ENCODE results near the gene LCE1C. TPM values are rescaled to one million over a fixed set of nuclear protein-coding genes. Genes with fewer than 3 reads are reported as not detected.

The LCE1C gene
- total RNA-seq, 1 experiment from 2014 or later = not detected

DNA sequence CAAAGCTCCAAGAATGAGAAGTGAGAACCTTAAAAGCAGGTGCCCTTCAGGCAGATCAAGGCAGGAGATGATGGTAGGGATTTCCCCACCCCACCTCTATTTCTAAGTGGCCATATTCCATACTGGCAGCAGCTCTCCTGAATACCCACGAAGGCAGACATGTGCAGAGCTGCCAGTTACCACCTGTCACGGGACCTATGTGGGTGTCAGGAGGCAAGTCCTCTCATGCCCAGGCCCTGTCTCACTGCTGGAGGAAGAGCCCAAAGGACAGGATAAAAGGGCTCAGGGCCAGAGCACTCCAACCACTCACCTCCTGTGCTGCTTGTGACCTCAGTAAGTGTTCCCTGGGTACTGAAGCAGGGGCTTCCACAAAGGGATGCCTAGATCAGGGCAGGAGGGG, 4.6 kb upstream of the LCE1C start:
- Histone ChIP-seq H3K27ac (ENCODE audit: low read length) (no peak overlapping the region), H3K9me2 (replicated peaks; ENCODE audit: low read length) (no peaks in the 10 kb centered on the region), H3K4me3 (ENCODE audit: low read length) (no peak overlapping the region), H3F3A (ENCODE audit: low read length, unreplicated experiment) (no peaks in the 10 kb centered on the region), H3K4me2 (ENCODE audit: low read length) (no peak overlapping the region), H2AFZ (ENCODE audit: low read length) (no peak overlapping the region), H3K36me3 (ENCODE audit: low read depth, low read length) (no peaks in the 10 kb centered on the region), H3K9me3 (ENCODE audit: low read length) (no peaks in the 10 kb centered on the region), H3K4me1 (ENCODE audit: insufficient read depth, low read length) (no peaks in the 10 kb centered on the region), H3K27me3 (ENCODE audit: low read length) (peaks cover 36% of the 10 kb centered on the region), H4K20me1 (ENCODE audit: low read length) (no peaks in the 10 kb centered on the region), H3K79me2 (ENCODE audit: low read length) (no peaks in the 10 kb centered on the region), H3K9ac (ENCODE audit: low read length) (no peak overlapping the region)
- intact Hi-C loops (cut with micrococcal nuclease) = no loop called here
- CTCF ChIA-PET = no interaction called here
- POLR2A ChIA-PET (ENCODE audit: unreplicated experiment) = no interaction called here
- BruUV-seq (replicated peaks) = no TSS peak
- DNase-seq (no peak), ATAC-seq (no peak)
- TF ChIP-seq EZH2 (IDR thresholded peaks at IDR 0.05; ENCODE audit: low read length, unreplicated experiment) = no peak
- no peak for TF ChIP-seq EZH2phosphoT487 (IDR thresholded peaks at IDR 0.05; ENCODE audit: borderline replicate concordance, low read length)
- TF ChIP-seq, protein P1, sequence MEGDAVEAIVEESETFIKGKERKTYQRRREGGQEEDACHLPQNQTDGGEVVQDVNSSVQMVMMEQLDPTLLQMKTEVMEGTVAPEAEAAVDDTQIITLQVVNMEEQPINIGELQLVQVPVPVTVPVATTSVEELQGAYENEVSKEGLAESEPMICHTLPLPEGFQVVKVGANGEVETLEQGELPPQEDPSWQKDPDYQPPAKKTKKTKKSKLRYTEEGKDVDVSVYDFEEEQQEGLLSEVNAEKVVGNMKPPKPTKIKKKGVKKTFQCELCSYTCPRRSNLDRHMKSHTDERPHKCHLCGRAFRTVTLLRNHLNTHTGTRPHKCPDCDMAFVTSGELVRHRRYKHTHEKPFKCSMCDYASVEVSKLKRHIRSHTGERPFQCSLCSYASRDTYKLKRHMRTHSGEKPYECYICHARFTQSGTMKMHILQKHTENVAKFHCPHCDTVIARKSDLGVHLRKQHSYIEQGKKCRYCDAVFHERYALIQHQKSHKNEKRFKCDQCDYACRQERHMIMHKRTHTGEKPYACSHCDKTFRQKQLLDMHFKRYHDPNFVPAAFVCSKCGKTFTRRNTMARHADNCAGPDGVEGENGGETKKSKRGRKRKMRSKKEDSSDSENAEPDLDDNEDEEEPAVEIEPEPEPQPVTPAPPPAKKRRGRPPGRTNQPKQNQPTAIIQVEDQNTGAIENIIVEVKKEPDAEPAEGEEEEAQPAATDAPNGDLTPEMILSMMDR (conservative IDR thresholded peaks at IDR 0.05; ENCODE audit: low read depth, low read length) = no peak

DNA sequence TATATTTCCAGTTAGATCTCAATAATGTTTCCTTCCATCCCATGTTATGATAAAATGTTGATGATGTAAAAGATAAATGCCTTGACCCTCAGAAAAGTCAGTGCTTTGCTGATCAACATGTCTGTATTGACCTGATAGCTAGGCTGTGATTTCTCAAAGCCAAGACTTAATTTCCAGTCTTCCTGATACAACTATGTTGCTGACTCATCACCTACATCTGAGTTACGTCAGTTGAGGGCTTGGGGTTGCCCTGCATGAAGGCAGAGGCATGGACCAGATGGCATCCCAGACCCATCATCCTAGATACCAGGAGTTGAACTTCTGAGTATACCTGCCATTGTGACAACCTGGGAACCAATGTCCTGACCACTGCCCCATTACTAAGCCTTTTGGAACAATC, 5.1 kb downstream of the LCE1C start:
- Histone ChIP-seq H3K4me1 (ENCODE audit: insufficient read depth, low read length) (no peaks in the 10 kb centered on the region), H3K27me3 (ENCODE audit: low read length) (peaks cover 16% of the 10 kb centered on the region), H3F3A (ENCODE audit: low read length, unreplicated experiment) (no peaks in the 10 kb centered on the region), H3K36me3 (ENCODE audit: low read depth, low read length) (no peaks in the 10 kb centered on the region), H3K9me2 (replicated peaks; ENCODE audit: low read length) (no peaks in the 10 kb centered on the region), H2AFZ (ENCODE audit: low read length) (no peak overlapping the region), H3K9me3 (ENCODE audit: low read length) (no peaks in the 10 kb centered on the region), H4K20me1 (ENCODE audit: low read length) (no peaks in the 10 kb centered on the region), H3K4me2 (ENCODE audit: low read length) (no peak overlapping the region), H3K79me2 (ENCODE audit: low read length) (no peaks in the 10 kb centered on the region), H3K9ac (ENCODE audit: low read length) (no peak overlapping the region), H3K4me3 (ENCODE audit: low read length) (no peak overlapping the region), H3K27ac (ENCODE audit: low read length) (no peak overlapping the region)
- no TSS peak for BruUV-seq (replicated peaks)
- no peak for DNase-seq
- ChIA-PET POLR2A (ENCODE audit: unreplicated experiment) (no interaction called here), CTCF (no interaction called here)
- intact Hi-C loops (cut with micrococcal nuclease) = no loop called here
- no peak for ATAC-seq
- TF ChIP-seq, protein P1 (conservative IDR thresholded peaks at IDR 0.05; ENCODE audit: low read depth, low read length) = no peak
- TF ChIP-seq EZH2phosphoT487 (IDR thresholded peaks at IDR 0.05; ENCODE audit: borderline replicate concordance, low read length) (no peak), EZH2 (IDR thresholded peaks at IDR 0.05; ENCODE audit: low read length, unreplicated experiment) (no peak)

DNA sequence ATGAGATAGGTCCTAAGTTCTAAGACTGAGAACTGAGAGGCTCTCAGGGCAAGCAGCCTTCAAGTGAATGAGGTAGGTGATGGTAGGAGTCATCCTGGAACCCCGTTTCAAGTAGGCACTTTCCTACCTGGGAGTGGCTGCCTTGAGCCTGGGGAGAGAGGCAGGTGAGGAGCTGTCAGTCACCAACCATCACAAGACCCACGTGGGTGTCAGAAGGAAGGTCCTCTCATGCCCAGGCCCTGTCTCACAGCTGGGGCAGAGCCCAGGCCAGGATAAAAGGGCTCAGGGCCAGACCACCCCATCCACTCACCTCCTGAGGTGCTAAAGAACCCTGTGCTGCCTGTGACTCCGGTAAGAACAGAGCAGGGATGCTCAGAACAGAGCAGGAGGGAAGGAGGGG, 10.0 kb downstream of the LCE1C start, which contains the start of gene LCE1D:
Gene LCE1D, plus strand, starts transcription at position 301 of the 400 bp plus-strand sequence. CDS start 1,074 bp downstream, outside the sequence.
- TF ChIP-seq, protein P1 (conservative IDR thresholded peaks at IDR 0.05; ENCODE audit: low read depth, low read length) = no peak
- TF ChIP-seq EZH2phosphoT487 (IDR thresholded peaks at IDR 0.05; ENCODE audit: borderline replicate concordance, low read length) = no peak
- Histone ChIP-seq H3K9me3 (ENCODE audit: low read length) (no peaks in the 10 kb centered on the region), H3K9ac (ENCODE audit: low read length) (no peak within 1 kb of the TSS), H3K79me2 (ENCODE audit: low read length) (no peaks in the 10 kb centered on the region), H3K27ac (ENCODE audit: low read length) (no peak within 1 kb of the TSS), H3K9me2 (replicated peaks; ENCODE audit: low read length) (no peaks in the 10 kb centered on the region), H3F3A (ENCODE audit: low read length, unreplicated experiment) (no peaks in the 10 kb centered on the region), H3K36me3 (ENCODE audit: low read depth, low read length) (no peaks in the 10 kb centered on the region), H3K4me2 (ENCODE audit: low read length) (no peak within 1 kb of the TSS), H3K4me1 (ENCODE audit: insufficient read depth, low read length) (no peaks in the 10 kb centered on the region), H2AFZ (ENCODE audit: low read length) (no peak within 1 kb of the TSS), H4K20me1 (ENCODE audit: low read length) (no peaks in the 10 kb centered on the region), H3K4me3 (ENCODE audit: low read length) (no peak within 1 kb of the TSS), H3K27me3 (ENCODE audit: low read length) (peaks cover 5% of the 10 kb centered on the region; the same call in 1 of the 2 replicates)
- CTCF ChIA-PET = no interaction called here
- no peak for ATAC-seq
- intact Hi-C loops (cut with micrococcal nuclease) = no loop called here
- no peak for DNase-seq
- BruUV-seq (replicated peaks) = no TSS peak
- POLR2A ChIA-PET (ENCODE audit: unreplicated experiment) = no interaction called here

Data from PC-3 (cell line).